ENCODE results near the gene ORC2.

Gene ORC2

DNA sequence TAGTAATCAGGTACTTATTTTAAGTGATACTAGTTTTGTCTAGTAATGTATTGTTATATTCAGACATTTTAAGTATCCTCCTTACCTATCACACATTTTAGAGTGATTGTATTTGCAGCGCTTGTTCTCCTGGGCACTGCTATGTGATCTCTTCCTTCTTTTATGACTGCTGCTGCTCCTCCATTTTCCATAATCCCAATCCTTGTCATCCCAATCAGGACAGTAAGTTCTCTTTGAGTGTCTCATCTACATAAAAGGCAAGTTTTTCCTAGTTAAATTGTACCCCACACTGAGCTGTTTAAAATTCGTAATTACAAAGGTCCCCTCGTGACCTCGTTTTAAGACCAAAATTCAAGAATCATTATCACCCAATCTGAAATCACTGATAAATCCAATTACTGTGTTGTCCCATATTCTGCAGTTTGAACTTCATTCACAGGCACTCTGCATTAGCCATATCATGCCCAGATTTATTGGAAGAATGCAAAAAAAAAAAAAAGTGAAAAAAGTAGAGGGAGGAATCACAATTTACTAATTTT lies 101.8 kb downstream of the ORC2 start:
- Histone ChIP-seq H3K36me3 (ENCODE audit: control insufficient read depth, insufficient read depth, low read length) (peaks cover 59% of the 10 kb centered on the region), H3K4me3 (ENCODE audit: extremely low read depth, insufficient read depth, low read length, poor library complexity, severe bottlenecking) (peak overlapping the region; percentile 95), H3K4me1 (ENCODE audit: control insufficient read depth, insufficient read depth, low read length, poor library complexity, severe bottlenecking) (no peaks in the 10 kb centered on the region), H3K27ac (ENCODE audit: low read depth, low read length, severe bottlenecking) (no peak overlapping the region), H3K9me3 (ENCODE audit: control insufficient read depth, low read length) (no peaks in the 10 kb centered on the region)
- WGBS, 2 experiments (ENCODE audit: insufficient coverage in 2 of 2): 57 to 68% methylated on average over 4 of the region's 4 CpGs

DNA sequence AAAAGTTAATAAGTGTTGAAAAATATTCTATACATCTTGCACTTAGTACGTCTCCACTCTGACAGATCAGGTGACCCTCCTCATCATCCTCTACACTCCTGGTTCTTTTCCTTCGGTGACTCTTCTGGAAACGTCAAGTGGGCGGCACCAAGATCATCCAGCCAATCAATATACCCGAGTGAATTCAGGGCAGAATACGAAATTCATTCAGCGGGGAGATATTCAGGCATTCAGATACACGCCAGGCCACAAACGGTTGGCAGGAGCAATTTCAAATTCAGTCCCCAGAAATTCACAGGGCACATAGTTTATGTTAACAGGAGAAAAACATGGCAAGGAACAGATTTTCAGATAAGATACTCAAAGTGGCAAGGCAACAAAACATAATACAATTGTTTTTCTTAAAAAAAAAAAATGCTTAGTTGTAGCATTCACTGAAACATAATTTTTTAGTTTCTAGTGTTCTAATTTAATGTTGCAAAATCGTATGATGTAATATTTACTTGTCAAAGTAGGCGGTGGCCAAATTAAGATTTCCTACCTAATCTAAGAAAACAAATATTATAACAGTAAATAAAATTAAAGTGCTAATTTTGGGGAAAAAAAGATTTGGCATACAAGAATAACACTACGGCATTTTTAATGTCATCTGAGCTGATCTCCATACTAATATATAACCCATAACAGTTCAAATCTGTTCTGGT lies 103.2 kb downstream of the ORC2 start:
- H3K9me3 ChIP-seq (ENCODE audit: control insufficient read depth, low read length): no peaks in the 10 kb centered on the region
- no peak overlapping the region for H3K27ac ChIP-seq (ENCODE audit: low read depth, low read length, severe bottlenecking)
- H3K4me3 ChIP-seq (ENCODE audit: extremely low read depth, insufficient read depth, low read length, poor library complexity, severe bottlenecking): no peak overlapping the region
- WGBS, 2 experiments (ENCODE audit: insufficient coverage in 2 of 2): 90 to 95% methylated on average over 7 to 9 of the region's 12 CpGs
- H3K4me1 ChIP-seq (ENCODE audit: control insufficient read depth, insufficient read depth, low read length, poor library complexity, severe bottlenecking): no peaks in the 10 kb centered on the region
- peaks cover 73% of the 10 kb centered on the region for H3K36me3 ChIP-seq (ENCODE audit: control insufficient read depth, insufficient read depth, low read length)

Measured in mesodermal cell (in vitro differentiated cells).